ENCODE data around the gene PDCD1LG2. TPM values are rescaled to one million over a fixed set of nuclear protein-coding genes. Genes with fewer than 3 reads are reported as not detected.

The PDCD1LG2 gene
- total and polyA plus RNA-seq, 8 donors = 0.18 to 2.3 (median 0.87) TPM; not detected in 2

DNA sequence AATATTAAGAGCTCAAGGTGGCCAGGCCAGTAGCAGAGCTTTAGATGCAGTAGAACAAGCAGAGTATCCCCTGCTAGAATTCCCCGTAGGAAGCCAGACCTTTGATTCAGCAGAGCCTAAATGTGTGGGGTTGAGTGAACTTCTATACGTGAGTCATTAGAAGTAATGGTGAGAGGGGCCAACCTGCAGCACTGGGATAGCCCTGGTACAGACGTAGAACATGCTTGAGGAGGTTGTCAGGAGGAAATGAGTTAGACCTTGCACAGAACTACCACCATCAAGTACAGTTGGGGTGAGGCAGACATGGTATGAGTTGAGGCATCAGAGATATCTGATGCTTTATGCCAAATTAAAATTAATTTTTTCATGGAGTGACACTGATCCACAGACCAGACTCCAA, 42.0 kb downstream of the PDCD1LG2 start:
- intact Hi-C loops (cut with DNase I; ENCODE audit: low total_unique reads) = no loop called here
- DNase-seq = no peak
- 83 to 94% (median 89%) methylated on average over 3 of the region's 3 CpGs for WGBS, 5 donors

GRCh38 chr9:5553211-5553610, 42.9 kb downstream of the PDCD1LG2 start:
- no peaks in the 10 kb centered on the region for H3K9me3 ChIP-seq
- intact Hi-C loops (cut with DNase I; ENCODE audit: low total_unique reads) = no loop called here
- WGBS, 5 donors = 53 to 74% (median 69%) methylated on average over 4 of the region's 4 CpGs
- H3K4me1 ChIP-seq = peaks cover 0 to 13% (median 4%) of the 10 kb centered on the region in 4 donors
- TF ChIP-seq CTCF (IDR thresholded peaks at IDR 0.05) (no peak), POLR2AphosphoS5 (IDR thresholded peaks at IDR 0.05) (no peak), EP300 (IDR thresholded peaks at IDR 0.05) (no peak), POLR2A (IDR thresholded peaks at IDR 0.05) (no peak)
- H3K4me3 ChIP-seq = no peak overlapping the region
- DNase-seq = no peak
- H3K36me3 ChIP-seq = no peaks in the 10 kb centered on the region
- no peak overlapping the region for H3K27ac ChIP-seq
- no peaks in the 10 kb centered on the region for H3K27me3 ChIP-seq

More for the DNA sequence above, 42.0 kb downstream of the PDCD1LG2 start:
- Histone ChIP-seq H3K4me3 (no peak overlapping the region), H3K36me3 (no peaks in the 10 kb centered on the region), H3K4me1 (peaks cover 0 to 4% (median under 1%) of the 10 kb centered on the region in 4 donors), H3K27ac (no peak overlapping the region), H3K9me3 (no peaks in the 10 kb centered on the region), H3K27me3 (no peaks in the 10 kb centered on the region)
- TF ChIP-seq POLR2A (IDR thresholded peaks at IDR 0.05) (no peak), POLR2AphosphoS5 (IDR thresholded peaks at IDR 0.05) (no peak), CTCF (IDR thresholded peaks at IDR 0.05) (no peak), EP300 (IDR thresholded peaks at IDR 0.05) (no peak)

DNA sequence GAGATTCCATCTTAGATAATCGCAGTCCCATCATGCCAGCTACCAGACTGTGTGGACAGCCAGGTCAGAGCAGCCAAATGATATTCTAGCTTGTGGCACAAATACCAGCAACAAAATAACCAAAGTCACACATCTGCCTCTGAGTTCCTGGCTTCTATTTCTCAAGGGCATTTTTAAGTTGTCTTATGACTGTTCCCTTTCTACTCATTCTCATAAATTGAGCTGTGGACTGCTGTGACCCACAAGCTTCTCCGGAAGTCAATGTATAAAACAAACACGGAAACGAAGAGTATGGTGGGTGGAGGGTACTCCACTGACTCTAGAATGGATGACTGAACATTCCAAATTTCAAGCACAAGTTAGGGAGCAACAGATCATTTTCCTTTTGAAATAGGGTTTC, 43.9 kb downstream of the PDCD1LG2 start:
- no peak overlapping the region for H3K4me3 ChIP-seq
- intact Hi-C loops (cut with DNase I; ENCODE audit: low total_unique reads) = no loop called here
- H3K27ac ChIP-seq = no peak overlapping the region
- no peaks in the 10 kb centered on the region for H3K36me3 ChIP-seq
- WGBS, 5 donors = 85 to 93% (median 87%) methylated on average over 4 of the region's 4 CpGs
- DNase-seq = no peak
- H3K27me3 ChIP-seq = no peaks in the 10 kb centered on the region
- no peak for TF ChIP-seq CTCF (IDR thresholded peaks at IDR 0.05)
- no peak for TF ChIP-seq POLR2A (IDR thresholded peaks at IDR 0.05)
- TF ChIP-seq EP300 (IDR thresholded peaks at IDR 0.05) = no peak
- TF ChIP-seq POLR2AphosphoS5 (IDR thresholded peaks at IDR 0.05) = no peak
- no peaks in the 10 kb centered on the region for H3K9me3 ChIP-seq
- peaks cover 0 to 18% (median 4%) of the 10 kb centered on the region in 4 donors for H3K4me1 ChIP-seq

DNA sequence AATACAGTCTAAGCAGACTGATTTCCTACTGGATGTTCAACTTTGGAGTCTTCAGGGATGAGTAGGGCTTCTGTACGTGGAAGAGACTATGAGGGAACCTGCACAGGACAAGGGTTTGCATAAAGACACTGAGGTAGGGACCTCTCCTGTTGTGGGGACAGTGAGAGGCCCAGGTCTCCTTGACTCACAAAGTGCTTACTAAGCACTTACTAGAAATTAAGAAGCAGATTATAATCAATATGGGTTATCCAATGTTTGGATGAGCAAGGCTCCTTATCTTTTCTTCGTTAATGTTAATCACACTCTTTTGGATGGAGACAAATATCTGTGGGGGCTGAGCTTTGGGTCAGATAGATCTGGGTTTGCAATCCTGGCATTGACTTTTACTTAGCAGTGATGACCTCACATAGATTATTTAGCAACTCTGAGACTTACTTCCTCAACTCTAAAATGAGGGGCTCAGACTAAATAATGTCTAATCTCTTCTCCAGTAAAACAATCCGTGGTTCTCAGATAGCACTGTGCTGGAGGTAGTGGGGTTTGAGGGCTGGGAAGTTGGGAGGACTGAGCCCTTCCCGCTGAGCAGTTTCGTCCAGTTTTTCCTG, 45.9 kb downstream of the PDCD1LG2 start:
- no peak for DNase-seq
- H3K4me3 ChIP-seq = no peak overlapping the region
- TF ChIP-seq EP300 (IDR thresholded peaks at IDR 0.05) (no peak), CTCF (IDR thresholded peaks at IDR 0.05) (no peak), POLR2A (IDR thresholded peaks at IDR 0.05) (no peak), POLR2AphosphoS5 (IDR thresholded peaks at IDR 0.05) (no peak)
- peaks cover 0 to 18% (median 4%) of the 10 kb centered on the region in 4 donors for H3K4me1 ChIP-seq
- H3K36me3 ChIP-seq = no peaks in the 10 kb centered on the region
- H3K27me3 ChIP-seq = no peaks in the 10 kb centered on the region
- no peak overlapping the region for H3K27ac ChIP-seq
- WGBS, 5 donors = 70 to 78% (median 73%) methylated on average over 5 of the region's 5 CpGs
- intact Hi-C loops (cut with DNase I; ENCODE audit: low total_unique reads) = no loop called here
- H3K9me3 ChIP-seq = no peaks in the 10 kb centered on the region

Data from stomach (tissue), 9 donors.